ENCODE results near the gene AGFG2.

AGFG2 gene

GRCh38 chr7:100561491-100562194 lies 22.6 kb downstream of the AGFG2 start:
- Histone ChIP-seq H3K36me3 (ENCODE audit: control insufficient read depth in 2 of 2, insufficient read depth in 1 of 2, low read length in 2 of 2) (peaks cover 0 to 15% of the 10 kb centered on the region in 2 experiments; a peak in 2 of 3 replicates), H3K4me3 (ENCODE audit: low read depth, low read length) (no peak overlapping the region), H3K4me1 (ENCODE audit: control insufficient read depth, insufficient read depth, low read length) (no peaks in the 10 kb centered on the region), H3K9me3 (ENCODE audit: control insufficient read depth, insufficient read depth, low read depth, low read length) (no peaks in the 10 kb centered on the region), H3K27ac (ENCODE audit: extremely low read depth, low read depth, low read length) (no peak overlapping the region)
- TF ChIP-seq ZNF600 (tag by site-specific recombination; IDR thresholded peaks at IDR 0.05) (0 out of 2 replicates have a peak, but pooled peaks have one; percentile 20), ZBTB6 (tag by site-specific recombination; IDR thresholded peaks at IDR 0.05) (no peak)
- ChIA-PET POLR2A (interaction anchor here (1.2 to 1.3 kb wide), 2 partner anchors 10 to 25 kb away, joined by 4 read pairs; partner anchors contain the start of genes FBXO24 and LRCH4), CTCF (interaction anchor here (0.7 to 3.6 kb wide), 6 partner anchors 20 to 166 kb away, joined by 3 to 20 read pairs (median 8); no protein-coding TSS in a partner anchor)

- POLR2A ChIA-PET = interaction anchor here (1.2 to 1.3 kb wide), 2 partner anchors 9 to 24 kb away, joined by 4 read pairs; partner anchors contain the start of genes FBXO24 and LRCH4
- TF ChIP-seq SETDB1 (IDR thresholded peaks at IDR 0.05; ENCODE audit: insufficient read length, low read length) = no peak
- TF ChIP-seq ZNF473 (tag by site-specific recombination; IDR thresholded peaks at IDR 0.05) = no peak
- no peak for TF ChIP-seq ZNF629 (tag by site-specific recombination; IDR thresholded peaks at IDR 0.05)
- TF ChIP-seq ZNF324 (tag by site-specific recombination; IDR thresholded peaks at IDR 0.05) = no peak
- no peak for TF ChIP-seq PATZ1 (tag by site-specific recombination; IDR thresholded peaks at IDR 0.05)
- TF ChIP-seq PRDM1 (tag by site-specific recombination; IDR thresholded peaks at IDR 0.05) = no peak
- no peak for TF ChIP-seq KLF17 (tag by site-specific recombination; IDR thresholded peaks at IDR 0.05)
- no peak for TF ChIP-seq ZNF391 (tag by site-specific recombination; IDR thresholded peaks at IDR 0.05; ENCODE audit: borderline replicate concordance, low read depth)
- TF ChIP-seq ZSCAN16 (tag by site-specific recombination; IDR thresholded peaks at IDR 0.05) = no peak
- TF ChIP-seq SCRT1 (tag by site-specific recombination; IDR thresholded peaks at IDR 0.05; ENCODE audit: borderline replicate concordance) = no peak
Measured at GRCh38 chr7:100562195-100563099, 23.4 kb downstream of the AGFG2 start.

GRCh38 chr7:100563100-100563564 lies 24.1 kb downstream of the AGFG2 start:
- peaks cover 0 to 13% of the 10 kb centered on the region in 2 experiments; a peak in 2 of 3 replicates for H3K36me3 ChIP-seq (ENCODE audit: control insufficient read depth in 2 of 2, insufficient read depth in 1 of 2, low read length in 2 of 2)
- no peak overlapping the region for H3K27ac ChIP-seq (ENCODE audit: extremely low read depth, low read depth, low read length)
- H3K4me1 ChIP-seq (ENCODE audit: control insufficient read depth, insufficient read depth, low read length) = no peaks in the 10 kb centered on the region
- ChIA-PET POLR2A (interaction anchor here (4.4 kb wide), 1 partner anchor 23 kb away, joined by 26 read pairs; the partner anchor contains the start of genes FBXO24 and LRCH4), CTCF (interaction anchor here (0.6 to 3.4 kb wide), 20 partner anchors 9 to 815 kb away, joined by 3 to 37 read pairs (median 4); partner anchors contain the start of genes FBXO24, LRCH4, PCOLCE and SLC12A9)
- H3K4me3 ChIP-seq (ENCODE audit: low read depth, low read length) = no peak overlapping the region
- H3K9me3 ChIP-seq (ENCODE audit: control insufficient read depth, insufficient read depth, low read depth, low read length) = no peaks in the 10 kb centered on the region
- TF ChIP-seq ZNF488 (tag by site-specific recombination; IDR thresholded peaks at IDR 0.05) (no peak), KLF8 (tag by site-specific recombination; IDR thresholded peaks at IDR 0.05) (no peak), ZNF791 (tag by site-specific recombination; IDR thresholded peaks at IDR 0.05) (no peak), ZNF596 (tag by site-specific recombination; IDR thresholded peaks at IDR 0.05) (no peak), ZNF830 (tag by site-specific recombination; IDR thresholded peaks at IDR 0.05; ENCODE audit: low read depth) (no peak), ZNF670 (tag by site-specific recombination; IDR thresholded peaks at IDR 0.05; ENCODE audit: low read depth) (no peak), ZNF530 (tag by site-specific recombination; IDR thresholded peaks at IDR 0.05; ENCODE audit: low read depth) (no peak), ZNF175 (tag by site-specific recombination; IDR thresholded peaks at IDR 0.05) (no peak), ZBTB17 (tag by site-specific recombination; IDR thresholded peaks at IDR 0.05) (no peak), ZNF138 (tag by site-specific recombination; IDR thresholded peaks at IDR 0.05; ENCODE audit: borderline replicate concordance) (no peak), ZNF221 (tag by site-specific recombination; IDR thresholded peaks at IDR 0.05; ENCODE audit: borderline replicate concordance) (no peak), ZNF658 (tag by site-specific recombination; IDR thresholded peaks at IDR 0.05) (no peak)

More at GRCh38 chr7:100562195-100563099, 23.4 kb downstream of the AGFG2 start:
- no peak overlapping the region for H3K4me3 ChIP-seq (ENCODE audit: low read depth, low read length)
- H3K36me3 ChIP-seq (ENCODE audit: control insufficient read depth in 2 of 2, insufficient read depth in 1 of 2, low read length in 2 of 2) = peaks cover 0 to 13% of the 10 kb centered on the region in 2 experiments; a peak in 2 of 3 replicates
- H3K27ac ChIP-seq (ENCODE audit: extremely low read depth, low read depth, low read length) = no peak overlapping the region
- no peaks in the 10 kb centered on the region for H3K9me3 ChIP-seq (ENCODE audit: control insufficient read depth, insufficient read depth, low read depth, low read length)
- CTCF ChIA-PET = interaction anchor here (0.7 to 3.6 kb wide), 10 partner anchors 20 to 289 kb away, joined by 4 to 37 read pairs (median 8); partner anchors contain the start of gene SLC12A9
- no peaks in the 10 kb centered on the region for H3K4me1 ChIP-seq (ENCODE audit: control insufficient read depth, insufficient read depth, low read length)
